SK-N-SH (cell line): ENCODE data around the gene EPB41L3. TPM values are rescaled to one million over a fixed set of nuclear protein-coding genes. Genes with fewer than 3 reads are reported as not detected.

ENCODE experiments used
- CTCF ChIA-PET: fragments of 300-600, 350-600 bp; formaldehyde crosslinking; extraction: SDS; loops from one replicate; lab custom pipeline; 2021; lab: Yijun Ruan, JAX
- POLR2A ChIA-PET: fragments of 350-600 bp; sonication (Branson Sonifier 250); formaldehyde crosslinking; extraction: SDS; loops from one replicate; lab custom pipeline; 2020; ENCODE audit warnings: antibody characterized with exemption, inconsistent platforms; lab: Yijun Ruan, JAX
- DNase-seq: peaks from one replicate; pipeline ENCODE4 v3.0.0; 2012
- H2AFZ ChIP-seq: fragments of 200-600 bp; sonication (generic); 2 replicates; pipeline ENCODE4 v1.8.1; 2016; ENCODE audit warnings: antibody characterized with exemption, mild to moderate bottlenecking, low read depth
- H3F3A ChIP-seq: fragments of 200-600 bp; sonication (generic); replicated peaks from 2 replicates; pipeline ENCODE3; 2016; ENCODE audit warnings: antibody characterized with exemption, mild to moderate bottlenecking; ENCODE audit not compliant: insufficient read depth
- H3K27ac ChIP-seq, 2 experiments: fragments of 200-500 bp in 1 of 2; fragments of 200-600 bp in 1 of 2; sonication (Bioruptor generic) in 1 of 2; sonication (generic), shearing (Covaris generic) in 1 of 2; 2 replicates each; pipeline versions ENCODE4 v1.5.1 to v1.6.1; 2014 to 2016; ENCODE audit warnings: low read depth in 2 of 2, inconsistent platforms in 1 of 2, low read length in 1 of 2, mild to moderate bottlenecking in 1 of 2, mixed read lengths in 1 of 2
- H3K27me3 ChIP-seq: fragments of 200-600 bp; sonication (generic), shearing (Covaris generic); 2 replicates; pipeline ENCODE4 v1.6.1; 2016; ENCODE audit warnings: mixed run types; ENCODE audit not compliant: insufficient read depth
- H3K36me3 ChIP-seq, 2 experiments: fragments of 200-500 bp in 1 of 2; fragments of 200-600 bp in 1 of 2; sonication (Bioruptor generic) in 1 of 2; sonication (generic) in 1 of 2; replicated peaks in 1 of 2; 2 replicates each; pipeline versions ENCODE3 to v1.5.1; 2014 to 2016; ENCODE audit warnings: low read length in 1 of 2, mild to moderate bottlenecking in 1 of 2; ENCODE audit not compliant: insufficient read depth in 2 of 2, control insufficient read depth in 1 of 2
- H3K4me1 ChIP-seq, 2 experiments: fragments of 200-500 bp in 1 of 2; fragments of 200-600 bp in 1 of 2; sonication (Bioruptor generic) in 1 of 2; sonication (generic), shearing (Covaris generic) in 1 of 2; 2 replicates each; pipeline versions ENCODE4 v1.5.1 to v1.6.1; 2014 to 2016; ENCODE audit warnings: low read depth in 1 of 2, low read length in 1 of 2, mixed run types in 1 of 2; ENCODE audit not compliant: insufficient read depth in 2 of 2, control insufficient read depth in 1 of 2
- H3K4me2 ChIP-seq: fragments of 200-600 bp; sonication (generic), shearing (Covaris generic); 2 replicates; pipeline ENCODE4 v1.6.1; 2017; ENCODE audit warnings: mixed run types
- H3K4me3 ChIP-seq, 2 experiments: fragments of 200-500 bp in 1 of 2; fragments of 200-600 bp in 1 of 2; sonication (Bioruptor generic) in 1 of 2; sonication (generic), shearing (Covaris generic) in 1 of 2; 2 replicates each; pipeline versions ENCODE4 v1.5.1 to v1.8.1; 2014 to 2016; ENCODE audit warnings: low read depth in 2 of 2, inconsistent platforms in 1 of 2, low read length in 1 of 2, mild to moderate bottlenecking in 1 of 2, mixed read lengths in 1 of 2, moderate library complexity in 1 of 2
- H3K79me2 ChIP-seq: fragments of 200-600 bp; sonication (generic); 2 replicates; pipeline ENCODE4 v1.8.1; 2017; ENCODE audit warnings: mild to moderate bottlenecking; ENCODE audit not compliant: insufficient read depth
- H3K9ac ChIP-seq: fragments of 200-600 bp; sonication (generic); 2 replicates; pipeline ENCODE4 v1.6.1; 2017; ENCODE audit warnings: mixed run types
- H3K9me2 ChIP-seq: fragments of 200-600 bp; sonication (generic); 2 replicates; pipeline ENCODE4 v1.6.1; 2017; ENCODE audit warnings: mixed run types
- H3K9me3 ChIP-seq: fragments of 200-600 bp; sonication (generic); 2 replicates; pipeline ENCODE4 v1.6.1; 2017; ENCODE audit warnings: mixed run types, mild to moderate bottlenecking, moderate library complexity
- H4K20me1 ChIP-seq: fragments of 200-600 bp; sonication (generic); 2 replicates; pipeline ENCODE4 v1.6.1; 2017; ENCODE audit warnings: mild to moderate bottlenecking, mixed run types; ENCODE audit not compliant: insufficient read depth
- EP300 ChIP-seq, 2 experiments: IDR thresholded peaks; 2 replicates each; pipeline versions ENCODE4 v1.4.0 to v1.6.1; 2012; ENCODE audit warnings: borderline replicate concordance in 1 of 2, low read depth in 1 of 2, low read length in 1 of 2
- EZH2phosphoT487 ChIP-seq: fragments of 200-600 bp; sonication (generic); IDR thresholded peaks from 2 replicates; pipeline ENCODE4 v1.6.1; 2017; ENCODE audit warnings: low read depth, mixed run types, mild to moderate bottlenecking, antibody characterized with exemption, moderate library complexity, borderline replicate concordance
- FOXM1 ChIP-seq: IDR thresholded peaks from 2 replicates; pipeline ENCODE4 v1.4.0; 2012; ENCODE audit warnings: low read depth, mild to moderate bottlenecking
- GABPA ChIP-seq: IDR thresholded peaks from 2 replicates; pipeline ENCODE4 v1.4.0; 2012; ENCODE audit warnings: low read depth, mild to moderate bottlenecking
- GATA2 ChIP-seq: sonication (generic); formaldehyde crosslinking; IDR thresholded peaks from 2 replicates; pipeline ENCODE4 v1.5.0; 2020; ENCODE audit warnings: mild to moderate bottlenecking, missing genetic modification reagents
- MXI1 ChIP-seq: IDR thresholded peaks from 2 replicates; pipeline ENCODE4 v1.6.1; 2012; ENCODE audit warnings: mild to moderate bottlenecking, low read depth, low read length, improper control_type of control experiment
- NFIC ChIP-seq: IDR thresholded peaks from 2 replicates; pipeline ENCODE4 v1.4.0; 2012; ENCODE audit warnings: borderline replicate concordance
- PBX3 ChIP-seq: IDR thresholded peaks from 2 replicates; pipeline ENCODE4; 2012
- POLR2AphosphoS5 ChIP-seq: IDR thresholded peaks from 2 replicates; pipeline ENCODE4 v1.6.1; 2012; ENCODE audit warnings: low read depth, low read length
- RAD21 ChIP-seq: IDR thresholded peaks from 2 replicates; pipeline ENCODE4 v1.6.1; 2012; ENCODE audit warnings: mild to moderate bottlenecking, low read length
- RCOR1 ChIP-seq: fragments of 150-350 bp; IDR thresholded peaks from 2 replicates; pipeline ENCODE4 v1.6.1; 2017; ENCODE audit warnings: antibody characterized with exemption, low read length
- SIN3A ChIP-seq: IDR thresholded peaks from 2 replicates; pipeline ENCODE4 v1.6.1; 2012; ENCODE audit warnings: low read depth, mild to moderate bottlenecking, low read length, moderate library complexity, borderline replicate concordance
- TCF12 ChIP-seq: IDR thresholded peaks from 2 replicates; pipeline ENCODE4 v1.4.0; 2012
- TEAD4 ChIP-seq: IDR thresholded peaks from 2 replicates; pipeline ENCODE4 v1.4.0; 2012; ENCODE audit warnings: mild to moderate bottlenecking, borderline replicate concordance; ENCODE audit not compliant: insufficient read depth
- USF2 ChIP-seq: fragments of 150-350 bp; IDR thresholded peaks from 2 replicates; pipeline ENCODE4 v1.6.1; 2017; ENCODE audit warnings: antibody characterized with exemption, low read length, low read depth, borderline replicate concordance
- YY1 ChIP-seq: IDR thresholded peaks from 2 replicates; pipeline ENCODE4 v1.4.0; 2012; ENCODE audit warnings: low read depth, mild to moderate bottlenecking
- ZBTB33 ChIP-seq: IDR thresholded peaks from 2 replicates; pipeline ENCODE4 v1.4.0; 2012; ENCODE audit warnings: low read depth, borderline replicate concordance
- WGBS: methylation state at CpG from one replicate; pipeline ENCODE4 v1.1.6; 2017; ENCODE audit warnings: low lambda C conversion rate; 5-methylcytosine and 5-hydroxymethylcytosine counted together
- polyA plus RNA-seq, 3 experiments: library from polyadenylated mRNA; depleted of rRNA; stranded (reverse); fragments of >200 nt; gene quantifications; 2 replicates each; pipeline ENCODE4 v1.2.3, GENCODE V29; 2012
- TF ChIP-seq, protein P1 (sequence below): IDR thresholded peaks from 2 replicates; pipeline ENCODE4 v1.4.0; 2012; ENCODE audit warnings: low read depth
- TF ChIP-seq, protein P2 (sequence below): fragments of 150-350 bp; IDR thresholded peaks from 2 replicates; pipeline ENCODE4 v1.6.1; 2016; ENCODE audit warnings: mild to moderate bottlenecking, low read depth, low read length
- TF ChIP-seq, protein P3 (sequence below): IDR thresholded peaks from 2 replicates; pipeline ENCODE4 v1.6.1; 2012; ENCODE audit warnings: mild to moderate bottlenecking, low read depth, low read length, moderate library complexity

EPB41L3 gene
- polyA plus RNA-seq, 1 of the 3 experiments (the other 2 are of a cell fraction), result 0.15 TPM

DNA sequence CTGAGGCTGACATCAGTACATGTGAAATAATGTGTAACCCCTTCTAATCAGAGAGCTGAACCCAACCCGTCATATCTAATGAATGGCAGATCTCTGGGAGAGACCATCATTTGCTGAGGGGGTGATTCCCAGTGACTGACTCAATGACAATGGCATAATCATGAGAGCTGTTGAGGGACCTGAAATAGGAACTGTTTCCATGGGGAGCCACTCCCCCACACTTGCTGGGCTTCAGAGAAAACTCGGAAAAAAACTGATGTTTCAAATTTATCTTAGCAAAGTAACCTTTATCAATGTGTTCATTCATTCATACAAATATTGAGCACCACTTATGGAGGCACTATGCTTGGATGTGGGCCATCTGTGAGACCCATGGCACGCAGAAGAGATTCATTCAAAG, 154.9 kb downstream of the EPB41L3 start:
- H3K36me3 ChIP-seq, result no peaks in the 10 kb centered on the region
- H3K79me2 ChIP-seq, result no peaks in the 10 kb centered on the region
- no peaks in the 10 kb centered on the region for H3K4me1 ChIP-seq
- H3K27me3 ChIP-seq, result no peaks in the 10 kb centered on the region
- ChIA-PET POLR2A (no interaction called here), CTCF (no interaction called here)
- H3K9ac ChIP-seq, result no peak overlapping the region
- 6% methylated on average over 3 of the region's 3 CpGs for WGBS
- H2AFZ ChIP-seq, result no peak overlapping the region
- no peak overlapping the region for H3K4me2 ChIP-seq
- no peak overlapping the region for H3K27ac ChIP-seq
- no peak overlapping the region for H3K4me3 ChIP-seq
- DNase-seq, result no peak
- H3K9me2 ChIP-seq, result no peaks in the 10 kb centered on the region
- no peaks in the 10 kb centered on the region for H3F3A ChIP-seq
- TF ChIP-seq SIN3A (no peak), EP300 (IDR thresholded peaks at IDR 0.05; ENCODE audit: borderline replicate concordance in 1 of 2, low read depth in 1 of 2, low read length in 1 of 2) (no peak), RCOR1 (no peak), TCF12 (no peak), PBX3 (no peak), TEAD4 (no peak), YY1 (no peak), GATA2 (CRISPR knock-in tag) (no peak), NFIC (no peak), EZH2phosphoT487 (no peak), FOXM1 (no peak), GABPA (no peak), RAD21 (no peak), ZBTB33 (no peak), USF2 (no peak), MXI1 (no peak), POLR2AphosphoS5 (no peak)
- TF ChIP-seq, protein P1, sequence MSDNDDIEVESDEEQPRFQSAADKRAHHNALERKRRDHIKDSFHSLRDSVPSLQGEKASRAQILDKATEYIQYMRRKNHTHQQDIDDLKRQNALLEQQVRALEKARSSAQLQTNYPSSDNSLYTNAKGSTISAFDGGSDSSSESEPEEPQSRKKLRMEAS, result no peak
- TF ChIP-seq, protein P2, sequence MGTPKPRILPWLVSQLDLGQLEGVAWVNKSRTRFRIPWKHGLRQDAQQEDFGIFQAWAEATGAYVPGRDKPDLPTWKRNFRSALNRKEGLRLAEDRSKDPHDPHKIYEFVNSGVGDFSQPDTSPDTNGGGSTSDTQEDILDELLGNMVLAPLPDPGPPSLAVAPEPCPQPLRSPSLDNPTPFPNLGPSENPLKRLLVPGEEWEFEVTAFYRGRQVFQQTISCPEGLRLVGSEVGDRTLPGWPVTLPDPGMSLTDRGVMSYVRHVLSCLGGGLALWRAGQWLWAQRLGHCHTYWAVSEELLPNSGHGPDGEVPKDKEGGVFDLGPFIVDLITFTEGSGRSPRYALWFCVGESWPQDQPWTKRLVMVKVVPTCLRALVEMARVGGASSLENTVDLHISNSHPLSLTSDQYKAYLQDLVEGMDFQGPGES, result no peak
- TF ChIP-seq, protein P3, sequence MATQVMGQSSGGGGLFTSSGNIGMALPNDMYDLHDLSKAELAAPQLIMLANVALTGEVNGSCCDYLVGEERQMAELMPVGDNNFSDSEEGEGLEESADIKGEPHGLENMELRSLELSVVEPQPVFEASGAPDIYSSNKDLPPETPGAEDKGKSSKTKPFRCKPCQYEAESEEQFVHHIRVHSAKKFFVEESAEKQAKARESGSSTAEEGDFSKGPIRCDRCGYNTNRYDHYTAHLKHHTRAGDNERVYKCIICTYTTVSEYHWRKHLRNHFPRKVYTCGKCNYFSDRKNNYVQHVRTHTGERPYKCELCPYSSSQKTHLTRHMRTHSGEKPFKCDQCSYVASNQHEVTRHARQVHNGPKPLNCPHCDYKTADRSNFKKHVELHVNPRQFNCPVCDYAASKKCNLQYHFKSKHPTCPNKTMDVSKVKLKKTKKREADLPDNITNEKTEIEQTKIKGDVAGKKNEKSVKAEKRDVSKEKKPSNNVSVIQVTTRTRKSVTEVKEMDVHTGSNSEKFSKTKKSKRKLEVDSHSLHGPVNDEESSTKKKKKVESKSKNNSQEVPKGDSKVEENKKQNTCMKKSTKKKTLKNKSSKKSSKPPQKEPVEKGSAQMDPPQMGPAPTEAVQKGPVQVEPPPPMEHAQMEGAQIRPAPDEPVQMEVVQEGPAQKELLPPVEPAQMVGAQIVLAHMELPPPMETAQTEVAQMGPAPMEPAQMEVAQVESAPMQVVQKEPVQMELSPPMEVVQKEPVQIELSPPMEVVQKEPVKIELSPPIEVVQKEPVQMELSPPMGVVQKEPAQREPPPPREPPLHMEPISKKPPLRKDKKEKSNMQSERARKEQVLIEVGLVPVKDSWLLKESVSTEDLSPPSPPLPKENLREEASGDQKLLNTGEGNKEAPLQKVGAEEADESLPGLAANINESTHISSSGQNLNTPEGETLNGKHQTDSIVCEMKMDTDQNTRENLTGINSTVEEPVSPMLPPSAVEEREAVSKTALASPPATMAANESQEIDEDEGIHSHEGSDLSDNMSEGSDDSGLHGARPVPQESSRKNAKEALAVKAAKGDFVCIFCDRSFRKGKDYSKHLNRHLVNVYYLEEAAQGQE, result no peak
- H4K20me1 ChIP-seq, result no peaks in the 10 kb centered on the region
- no peaks in the 10 kb centered on the region for H3K9me3 ChIP-seq
